NCI-H82 (cell line): Measurements from ENCODE around the gene ZNF263.

ENCODE experiments used
- DNase-seq: peaks from one replicate; lab custom pipeline; 2025; lab: John Stamatoyannopoulos, UW

Gene ZNF263

GRCh38 chr16:3282730-3283542 is at the start of gene ZNF263:
ZNF263 (plus strand) TSS chr16:3283491; CDS start chr16:3283819, 328 bp downstream.
- peak; percentile 98 for DNase-seq

GRCh38 chr16:3234543-3234856 is 48.8 kb upstream of the ZNF263 start:
- no peak for DNase-seq

- peak; percentile 96 for DNase-seq
Measured at GRCh38 chr16:3234857-3235561, 48.3 kb upstream of the ZNF263 start, which contains the start of gene ZNF200. ZNF200 (minus strand) TSS chr16:3235158; CDS start chr16:3233755, 1,403 bp downstream.

- peak; percentile 84 for DNase-seq
Measured at GRCh38 chr16:3235856-3236669, 47.2 kb upstream of the ZNF263 start.

GRCh38 chr16:3241761-3242160 is 41.5 kb upstream of the ZNF263 start:
- no peak for DNase-seq

- no peak for DNase-seq
Measured at GRCh38 chr16:3242709-3243108, 40.6 kb upstream of the ZNF263 start.

GRCh38 chr16:3243882-3244281 is 39.4 kb upstream of the ZNF263 start:
- DNase-seq, result no peak

GRCh38 chr16:3246002-3246401 is 37.3 kb upstream of the ZNF263 start:
- peak; percentile 30 for DNase-seq

GRCh38 chr16:3246876-3247275 is 36.4 kb upstream of the ZNF263 start:
- no peak for DNase-seq

GRCh38 chr16:3248596-3248995 is 34.7 kb upstream of the ZNF263 start:
- no peak for DNase-seq

GRCh38 chr16:3249020-3249419 is 34.3 kb upstream of the ZNF263 start:
- DNase-seq, result no peak

GRCh38 chr16:3249451-3249850 is 33.8 kb upstream of the ZNF263 start:
- no peak for DNase-seq

- no peak for DNase-seq
Measured at GRCh38 chr16:3252967-3253366, 30.3 kb upstream of the ZNF263 start.

- no peak for DNase-seq
Measured at GRCh38 chr16:3254309-3254708, 29.0 kb upstream of the ZNF263 start.

- no peak for DNase-seq
Measured at GRCh38 chr16:3256146-3256865, 27.0 kb upstream of the ZNF263 start, which contains the start of gene MEFV. MEFV (minus strand) TSS chr16:3256633; CDS start chr16:3256587, 46 bp downstream.

- DNase-seq, result no peak
Measured at GRCh38 chr16:3256866-3257465, 26.3 kb upstream of the ZNF263 start.

- no peak for DNase-seq
Measured at GRCh38 chr16:3259836-3260235, 23.5 kb upstream of the ZNF263 start.

- DNase-seq, result no peak
Measured at GRCh38 chr16:3262517-3262916, 20.8 kb upstream of the ZNF263 start.

- DNase-seq, result peak; percentile 99
Measured at GRCh38 chr16:3264137-3265036, 18.9 kb upstream of the ZNF263 start.

- peak; percentile 52 for DNase-seq
Measured at GRCh38 chr16:3266873-3267537, 16.3 kb upstream of the ZNF263 start.
